Urinary bladder (tissue), 4 donors: ENCODE measurements around the gene SERP1. TPM values are rescaled to one million over a fixed set of nuclear protein-coding genes. Genes with fewer than 3 reads are reported as not detected.

Source experiments
- DNase-seq: peaks from one replicate; pipeline ENCODE4 v3.0.0-alpha.2; 2015; ENCODE audit errors: extremely low spot score
- H3K27ac ChIP-seq: one replicate; pipeline ENCODE4 v1.5.1; 2013; ENCODE audit warnings: low read depth, mild to moderate bottlenecking, moderate library complexity
- H3K36me3 ChIP-seq: one replicate; pipeline ENCODE4 v1.6.1; 2013; ENCODE audit warnings: mild to moderate bottlenecking, moderate library complexity; ENCODE audit not compliant: insufficient read depth
- H3K4me1 ChIP-seq: one replicate; pipeline ENCODE4 v1.6.1; 2013; ENCODE audit warnings: mild to moderate bottlenecking, moderate library complexity; ENCODE audit not compliant: insufficient read depth
- H3K4me3 ChIP-seq: one replicate; pipeline ENCODE4 v1.5.1; 2013; ENCODE audit warnings: low read depth, low read length
- WGBS: extraction: QIAGEN DNeasy Blood & Tissue Kit; methylation state at CpG from one replicate; pipeline ENCODE4 v1.1.7; 2013; 5-methylcytosine and 5-hydroxymethylcytosine counted together
- polyA plus RNA-seq: library from polyadenylated mRNA; stranded (reverse); fragments of 200-250 nt; gene quantifications from one replicate; pipeline ENCODE4 v1.2.3, GENCODE V29; 2013
- total RNA-seq: library from RNA; depleted of rRNA; stranded (reverse); fragments of >200 nt; gene quantifications from one replicate; pipeline ENCODE4 v1.2.3, GENCODE V29; 2014
- donor health status: healthy with polysubstance abuse.
- donor health status: healthy.

The SERP1 gene
- total and polyA plus RNA-seq, 2 donors, result 115 to 144 TPM

- Histone ChIP-seq H3K27ac (peak overlapping the region; percentile 84), H3K4me1 (no peaks in the 10 kb centered on the region), H3K4me3 (peak overlapping the region; percentile 70), H3K36me3 (peaks cover 3% of the 10 kb centered on the region)
- 23% methylated on average over 7 of the region's 7 CpGs for WGBS
- no peak for DNase-seq
Observed at GRCh38 chr3:150547045-150547741, 897 bp upstream of the SERP1 start.

- Histone ChIP-seq H3K27ac (peak overlapping the region; percentile 98), H3K36me3 (peaks cover 4% of the 10 kb centered on the region), H3K4me1 (no peaks in the 10 kb centered on the region), H3K4me3 (peak overlapping the region; percentile 71)
- peak; percentile 25 for DNase-seq
- WGBS, result under 1% methylated on average over 54 of the region's 54 CpGs
Observed at GRCh38 chr3:150545419-150546225, 674 bp downstream of the SERP1 start.

- peaks cover 4% of the 10 kb centered on the region for H3K36me3 ChIP-seq
- H3K4me1 ChIP-seq, result no peaks in the 10 kb centered on the region
- no peak overlapping the region for H3K27ac ChIP-seq
- DNase-seq, result no peak
- 1% methylated on average over 1 of the region's 1 CpG for WGBS
- H3K4me3 ChIP-seq, result peak overlapping the region; percentile 18
Observed at GRCh38 chr3:150544726-150545125, 1.6 kb downstream of the SERP1 start.

GRCh38 chr3:150544041-150544440, 2.3 kb downstream of the SERP1 start:
- Histone ChIP-seq H3K4me1 (no peaks in the 10 kb centered on the region), H3K27ac (peak overlapping the region; percentile 18), H3K4me3 (no peak overlapping the region), H3K36me3 (peaks cover 4% of the 10 kb centered on the region)
- DNase-seq, result no peak

- no peak overlapping the region for H3K4me3 ChIP-seq
- DNase-seq, result no peak
- no peaks in the 10 kb centered on the region for H3K4me1 ChIP-seq
- peak overlapping the region; percentile 18 for H3K27ac ChIP-seq
- 73% methylated on average over 2 of the region's 2 CpGs for WGBS
- H3K36me3 ChIP-seq, result peaks cover 4% of the 10 kb centered on the region
Observed at GRCh38 chr3:150543531-150543930, 2.8 kb downstream of the SERP1 start.

- Histone ChIP-seq H3K36me3 (peaks cover 4% of the 10 kb centered on the region), H3K27ac (no peak overlapping the region), H3K4me3 (no peak overlapping the region), H3K4me1 (no peaks in the 10 kb centered on the region)
- WGBS, result 90% methylated on average over 3 of the region's 3 CpGs
- no peak for DNase-seq
Observed at GRCh38 chr3:150543128-150543527, 3.2 kb downstream of the SERP1 start.

GRCh38 chr3:150540991-150541390, 5.3 kb downstream of the SERP1 start:
- Histone ChIP-seq H3K36me3 (peaks cover 4% of the 10 kb centered on the region), H3K27ac (no peak overlapping the region), H3K4me3 (no peak overlapping the region), H3K4me1 (no peaks in the 10 kb centered on the region)
- WGBS, result 80% methylated on average over 3 of the region's 3 CpGs
- no peak for DNase-seq

- no peak for DNase-seq
- no peak overlapping the region for H3K27ac ChIP-seq
- no peak overlapping the region for H3K4me3 ChIP-seq
- no peaks in the 10 kb centered on the region for H3K4me1 ChIP-seq
- H3K36me3 ChIP-seq, result peaks cover 4% of the 10 kb centered on the region
- WGBS, result 67% methylated on average over 2 of the region's 2 CpGs
Observed at GRCh38 chr3:150540297-150540696, 6.0 kb downstream of the SERP1 start.

GRCh38 chr3:150538324-150539208, 7.7 kb downstream of the SERP1 start:
- Histone ChIP-seq H3K4me3 (no peak overlapping the region), H3K4me1 (no peaks in the 10 kb centered on the region), H3K27ac (no peak overlapping the region), H3K36me3 (peaks cover 4% of the 10 kb centered on the region)
- WGBS, result 77% methylated on average over 10 of the region's 10 CpGs
- no peak for DNase-seq

- Histone ChIP-seq H3K4me1 (no peaks in the 10 kb centered on the region), H3K4me3 (no peak overlapping the region), H3K27ac (no peak overlapping the region), H3K36me3 (no peaks in the 10 kb centered on the region)
- no peak for DNase-seq
- WGBS, result 79% methylated on average over 4 of the region's 4 CpGs
Observed at GRCh38 chr3:150535204-150535603, 11.1 kb downstream of the SERP1 start.

GRCh38 chr3:150531775-150532174, 14.5 kb downstream of the SERP1 start:
- Histone ChIP-seq H3K4me1 (no peaks in the 10 kb centered on the region), H3K36me3 (no peaks in the 10 kb centered on the region), H3K27ac (no peak overlapping the region), H3K4me3 (no peak overlapping the region)
- DNase-seq, result no peak

- Histone ChIP-seq H3K27ac (no peak overlapping the region), H3K4me3 (no peak overlapping the region), H3K4me1 (no peaks in the 10 kb centered on the region), H3K36me3 (no peaks in the 10 kb centered on the region)
- no peak for DNase-seq
- WGBS, result 12% methylated on average over 2 of the region's 2 CpGs
Observed at GRCh38 chr3:150528354-150528797, 17.9 kb downstream of the SERP1 start.

- 62% methylated on average over 10 of the region's 10 CpGs for WGBS
- Histone ChIP-seq H3K27ac (no peak overlapping the region), H3K36me3 (no peaks in the 10 kb centered on the region), H3K4me3 (no peak overlapping the region), H3K4me1 (no peaks in the 10 kb centered on the region)
- DNase-seq, result no peak
Observed at GRCh38 chr3:150527464-150528255, 18.6 kb downstream of the SERP1 start.
